ENCODE results near the gene CNGB1.

GRCh38 chr16:57939872-57940224, 31.1 kb downstream of the CNGB1 start:
- TF ChIP-seq TAF1 (IDR thresholded peaks at IDR 0.05; ENCODE audit: low read depth): no peak
- TF ChIP-seq, protein P1, sequence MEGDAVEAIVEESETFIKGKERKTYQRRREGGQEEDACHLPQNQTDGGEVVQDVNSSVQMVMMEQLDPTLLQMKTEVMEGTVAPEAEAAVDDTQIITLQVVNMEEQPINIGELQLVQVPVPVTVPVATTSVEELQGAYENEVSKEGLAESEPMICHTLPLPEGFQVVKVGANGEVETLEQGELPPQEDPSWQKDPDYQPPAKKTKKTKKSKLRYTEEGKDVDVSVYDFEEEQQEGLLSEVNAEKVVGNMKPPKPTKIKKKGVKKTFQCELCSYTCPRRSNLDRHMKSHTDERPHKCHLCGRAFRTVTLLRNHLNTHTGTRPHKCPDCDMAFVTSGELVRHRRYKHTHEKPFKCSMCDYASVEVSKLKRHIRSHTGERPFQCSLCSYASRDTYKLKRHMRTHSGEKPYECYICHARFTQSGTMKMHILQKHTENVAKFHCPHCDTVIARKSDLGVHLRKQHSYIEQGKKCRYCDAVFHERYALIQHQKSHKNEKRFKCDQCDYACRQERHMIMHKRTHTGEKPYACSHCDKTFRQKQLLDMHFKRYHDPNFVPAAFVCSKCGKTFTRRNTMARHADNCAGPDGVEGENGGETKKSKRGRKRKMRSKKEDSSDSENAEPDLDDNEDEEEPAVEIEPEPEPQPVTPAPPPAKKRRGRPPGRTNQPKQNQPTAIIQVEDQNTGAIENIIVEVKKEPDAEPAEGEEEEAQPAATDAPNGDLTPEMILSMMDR (IDR thresholded peaks at IDR 0.05; ENCODE audit: poor library complexity, severe bottlenecking): no peak
- no peak for TF ChIP-seq EZH2 (IDR thresholded peaks at IDR 0.05; ENCODE audit: borderline replicate concordance, insufficient read depth, low read length, poor library complexity, severe bottlenecking)
- no peak for TF ChIP-seq RAD21 (conservative IDR thresholded peaks at IDR 0.05)
- no peak for TF ChIP-seq EP300 (conservative IDR thresholded peaks at IDR 0.05; ENCODE audit: poor library complexity, severe bottlenecking)

Data from neural cell (in vitro differentiated cells).